GM12801 (cell line): ENCODE results near the gene APOBEC3A.

Source experiments
- TF ChIP-seq, protein P1 (sequence below): IDR thresholded peaks from one replicate; pipeline ENCODE4 v1.5.1; 2011; ENCODE audit warnings: control low read depth; ENCODE audit not compliant: insufficient read length; ENCODE audit errors: extremely low read depth

Gene APOBEC3A

DNA sequence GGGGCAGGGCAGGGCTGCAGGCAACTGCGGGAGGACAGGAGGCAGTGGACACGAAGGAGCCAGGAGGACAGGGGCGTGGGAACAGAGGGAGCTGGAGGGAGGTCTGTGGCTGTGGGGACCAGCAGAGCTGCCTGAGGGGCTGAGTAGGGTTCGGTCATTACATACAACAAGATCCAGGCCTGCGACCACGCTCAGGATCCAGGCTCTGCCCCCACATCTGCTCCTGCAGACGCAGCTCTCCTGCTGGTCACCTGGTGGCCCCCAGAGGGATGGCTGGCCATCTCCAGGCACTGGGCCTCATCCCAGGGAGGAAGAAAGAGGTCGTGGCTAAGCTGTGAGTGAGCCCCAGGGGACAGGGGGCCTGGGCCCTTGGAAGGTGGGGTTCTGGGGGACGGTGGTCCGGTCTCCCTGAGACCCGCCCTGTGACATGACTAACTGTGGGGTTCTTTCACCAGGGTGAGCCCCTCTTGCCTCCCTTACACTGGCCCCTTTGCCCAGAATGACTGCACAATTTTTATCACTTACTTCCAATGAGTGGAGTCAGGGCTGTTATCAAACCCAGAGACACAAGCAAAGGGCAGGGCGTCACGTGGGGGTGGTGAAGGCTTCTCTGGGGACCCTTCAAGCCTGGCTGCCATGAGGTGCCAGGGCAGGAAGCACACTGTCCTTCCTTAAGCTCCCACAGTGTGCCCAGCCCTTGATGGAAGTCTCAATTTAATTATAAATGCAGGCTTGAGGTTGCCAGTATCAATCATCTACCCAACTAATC lies 6.7 kb upstream of the APOBEC3A start:
- TF ChIP-seq, protein P1, sequence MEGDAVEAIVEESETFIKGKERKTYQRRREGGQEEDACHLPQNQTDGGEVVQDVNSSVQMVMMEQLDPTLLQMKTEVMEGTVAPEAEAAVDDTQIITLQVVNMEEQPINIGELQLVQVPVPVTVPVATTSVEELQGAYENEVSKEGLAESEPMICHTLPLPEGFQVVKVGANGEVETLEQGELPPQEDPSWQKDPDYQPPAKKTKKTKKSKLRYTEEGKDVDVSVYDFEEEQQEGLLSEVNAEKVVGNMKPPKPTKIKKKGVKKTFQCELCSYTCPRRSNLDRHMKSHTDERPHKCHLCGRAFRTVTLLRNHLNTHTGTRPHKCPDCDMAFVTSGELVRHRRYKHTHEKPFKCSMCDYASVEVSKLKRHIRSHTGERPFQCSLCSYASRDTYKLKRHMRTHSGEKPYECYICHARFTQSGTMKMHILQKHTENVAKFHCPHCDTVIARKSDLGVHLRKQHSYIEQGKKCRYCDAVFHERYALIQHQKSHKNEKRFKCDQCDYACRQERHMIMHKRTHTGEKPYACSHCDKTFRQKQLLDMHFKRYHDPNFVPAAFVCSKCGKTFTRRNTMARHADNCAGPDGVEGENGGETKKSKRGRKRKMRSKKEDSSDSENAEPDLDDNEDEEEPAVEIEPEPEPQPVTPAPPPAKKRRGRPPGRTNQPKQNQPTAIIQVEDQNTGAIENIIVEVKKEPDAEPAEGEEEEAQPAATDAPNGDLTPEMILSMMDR, result no peak

DNA sequence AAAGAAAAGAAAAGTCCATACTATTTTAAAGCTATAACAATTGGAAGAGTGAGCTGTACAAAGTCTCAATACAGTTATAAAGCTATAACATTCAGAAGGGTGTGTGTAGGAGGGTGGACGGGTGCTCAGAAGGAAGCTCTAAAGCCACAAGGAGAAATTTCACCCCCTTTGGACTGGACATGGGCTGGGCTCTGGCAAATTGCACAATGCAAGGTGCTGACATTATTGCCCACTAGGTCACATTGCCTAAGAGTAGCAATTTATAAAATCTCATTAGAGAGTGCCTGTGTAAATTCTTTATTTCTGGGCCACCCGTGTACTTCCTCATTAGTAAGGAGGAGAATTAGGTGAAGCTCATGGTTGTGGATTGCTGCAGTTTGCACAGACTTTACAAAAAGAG lies 5.7 kb upstream of the APOBEC3A start:
- TF ChIP-seq, protein P1, result no peak

DNA sequence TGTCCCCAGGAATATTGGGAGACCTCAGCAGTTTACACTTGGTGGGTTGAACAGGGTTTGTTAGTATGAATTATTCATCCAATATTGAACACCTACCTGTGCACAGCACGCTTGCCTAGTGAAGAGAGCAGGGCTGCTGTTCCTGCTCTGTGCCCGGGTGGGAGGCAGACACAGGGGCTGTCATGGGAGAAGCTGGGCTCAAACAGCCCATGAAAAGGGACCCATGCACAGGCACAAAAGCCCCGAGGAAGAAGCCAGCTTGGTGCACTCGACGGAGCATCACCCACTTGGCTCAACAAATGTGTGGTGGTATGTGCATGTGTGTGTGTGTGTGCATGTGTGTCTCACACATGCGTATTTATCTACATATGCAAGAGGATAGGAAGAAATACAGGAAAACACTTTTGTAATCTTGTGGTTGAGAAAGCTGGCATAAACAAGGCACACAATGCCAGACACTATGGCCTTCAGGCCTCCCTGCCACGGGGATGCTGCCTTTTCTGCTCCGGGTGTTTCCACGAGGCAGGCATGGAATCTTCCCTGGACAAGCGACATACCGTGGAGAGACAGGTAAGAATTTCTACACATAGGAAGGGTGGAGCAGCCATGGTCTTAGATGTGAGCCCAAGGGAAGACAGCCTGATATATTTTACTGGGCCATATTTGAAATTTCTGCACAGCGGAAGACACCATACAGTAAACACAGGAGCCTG lies 5.0 kb upstream of the APOBEC3A start:
- TF ChIP-seq, protein P1, result no peak

DNA sequence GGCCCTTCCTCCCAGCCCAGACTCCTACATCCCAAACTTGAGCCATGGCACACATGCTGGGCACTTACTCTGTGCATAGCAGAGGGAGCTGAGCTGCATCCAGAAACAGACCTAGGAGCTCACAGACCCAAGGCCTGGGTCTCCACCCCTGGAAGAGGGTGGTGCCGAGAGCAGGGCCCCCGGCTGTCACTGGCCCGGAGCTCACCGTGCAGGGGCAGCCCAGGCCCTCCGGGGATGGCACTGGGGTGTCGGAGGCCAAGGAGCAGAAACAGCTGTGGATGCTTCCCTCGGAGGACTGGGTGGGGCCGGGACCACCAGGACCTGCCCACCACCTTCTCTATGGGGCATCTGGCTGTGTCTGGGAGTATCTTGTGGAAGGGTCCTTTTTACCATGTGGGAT lies 4.3 kb upstream of the APOBEC3A start:
- TF ChIP-seq, protein P1, result no peak

DNA sequence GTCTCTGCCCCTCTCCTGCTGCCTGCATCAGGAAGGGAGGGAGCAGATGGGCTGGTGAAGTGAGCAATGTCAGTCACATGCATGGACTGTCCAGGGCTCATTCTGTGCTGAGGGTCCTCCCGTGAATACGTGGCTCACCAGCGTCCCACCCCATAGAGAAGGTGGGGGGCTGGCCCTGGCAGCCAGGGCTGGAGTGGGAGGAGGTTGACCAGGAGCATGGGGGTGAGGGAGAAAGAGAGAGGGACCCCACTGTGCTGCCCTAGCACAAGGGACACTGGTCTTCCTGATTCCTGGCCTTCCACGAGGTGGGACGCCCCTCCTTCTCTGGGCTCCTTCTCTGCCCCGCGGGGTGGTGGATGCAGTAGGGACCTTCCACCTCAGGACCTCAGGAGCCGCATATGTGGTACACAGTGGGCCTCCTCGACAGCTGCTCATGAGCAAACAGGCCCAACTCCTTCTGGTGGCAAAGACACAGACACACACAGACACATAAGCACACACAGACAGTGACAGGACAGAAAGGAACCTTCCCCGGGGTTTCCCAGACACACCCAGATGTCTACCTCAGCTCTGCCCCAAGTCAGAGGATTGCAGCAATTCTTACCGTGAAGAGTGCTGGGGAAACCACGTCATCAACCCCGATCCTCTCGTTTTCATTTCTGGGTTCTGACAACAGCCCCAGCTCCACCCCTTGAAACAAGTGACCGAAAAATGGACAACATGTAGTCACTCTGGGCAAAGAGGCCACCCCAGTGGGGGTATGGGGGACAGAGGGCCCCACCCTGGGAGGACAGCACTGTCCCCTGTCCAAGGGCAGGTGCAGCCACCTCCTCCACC lies 3.6 kb upstream of the APOBEC3A start:
- TF ChIP-seq, protein P1, result no peak

DNA sequence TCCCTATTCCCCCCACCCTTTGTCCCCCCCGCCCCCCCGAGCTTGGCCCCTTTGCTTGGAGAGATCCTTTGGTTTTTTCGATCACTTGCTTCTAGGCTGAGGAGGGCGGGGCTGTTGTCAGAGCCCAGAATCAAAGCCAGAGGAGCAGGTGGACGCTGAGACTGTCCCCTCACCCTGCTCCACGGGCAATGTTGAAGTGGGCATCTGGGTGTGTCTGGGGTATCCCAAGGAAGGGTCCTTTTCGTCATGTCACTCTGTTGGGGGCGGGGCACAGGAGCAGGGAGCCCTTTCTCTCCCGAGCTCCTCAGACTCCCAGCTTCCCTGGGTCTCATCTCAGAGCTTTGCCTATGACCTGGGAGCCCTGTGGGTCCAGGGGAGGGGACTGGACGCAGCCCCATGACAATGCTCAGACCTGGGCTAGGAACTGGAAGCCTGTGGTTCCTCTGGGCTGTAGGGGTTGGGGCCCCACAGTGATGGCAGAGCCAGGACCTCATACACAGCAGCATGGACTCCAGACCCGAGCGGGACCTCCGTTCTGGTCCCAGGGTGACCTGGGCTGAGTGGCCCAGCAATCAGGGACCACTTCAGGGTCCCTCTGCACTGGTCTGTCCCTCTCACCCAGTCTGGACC lies 2.9 kb upstream of the APOBEC3A start:
- TF ChIP-seq, protein P1, result no peak

DNA sequence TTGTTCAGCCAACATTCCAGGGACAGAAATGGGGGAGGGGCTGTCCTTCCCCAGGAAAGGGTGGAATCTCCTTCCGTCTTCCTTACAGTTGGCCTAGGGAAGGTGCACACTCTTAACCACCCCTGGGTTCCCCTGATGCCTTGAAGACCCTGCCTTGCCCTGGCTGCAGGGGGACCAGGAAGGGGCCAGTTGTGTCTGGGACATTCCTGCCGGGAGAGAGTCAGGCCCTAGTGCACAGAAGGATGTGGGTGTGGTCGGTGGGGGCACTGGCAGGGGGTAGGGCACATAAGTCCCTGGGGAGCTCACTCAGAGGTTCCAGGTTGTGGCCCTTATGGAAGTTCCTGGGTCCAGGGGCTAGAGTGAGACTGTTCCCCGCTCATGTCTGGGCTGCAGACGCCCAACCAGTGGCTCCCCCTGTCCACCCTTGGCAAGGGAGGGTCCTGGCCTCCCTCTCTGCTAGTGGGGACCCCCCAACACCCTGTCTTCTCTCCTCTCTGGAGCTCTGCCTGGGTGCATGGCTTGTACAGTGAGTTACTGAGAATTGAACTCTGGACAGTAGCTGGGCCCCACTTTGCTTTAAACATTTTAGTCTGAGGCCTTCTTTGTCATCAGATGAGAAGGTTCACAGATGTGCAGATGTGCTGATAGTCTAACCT lies 2.0 kb upstream of the APOBEC3A start:
- TF ChIP-seq, protein P1, result no peak
